HS-27A (cell line): ENCODE results near the gene IDI2.

ENCODE experiments used
- DNase-seq: peaks from one replicate; pipeline ENCODE4 v3.0.0-alpha.2; 2012; ENCODE audit warnings: low read depth, missing footprints

IDI2 gene

GRCh38 chr10:1007583-1007982 lies 18.1 kb downstream of the IDI2 start:
- DNase-seq, result no peak

- DNase-seq, result no peak
Observed at GRCh38 chr10:1006573-1006972, 19.1 kb downstream of the IDI2 start.

GRCh38 chr10:1003884-1004670 lies 21.6 kb downstream of the IDI2 start:
- DNase-seq, result no peak

GRCh38 chr10:1002425-1003006 lies 23.1 kb downstream of the IDI2 start:
- DNase-seq, result no peak

- DNase-seq, result no peak
Observed at GRCh38 chr10:997266-998022, 28.2 kb downstream of the IDI2 start.

- no peak for DNase-seq
Observed at GRCh38 chr10:996031-996430, 29.6 kb downstream of the IDI2 start.

GRCh38 chr10:995559-995926 lies 30.1 kb downstream of the IDI2 start:
- DNase-seq, result no peak

- DNase-seq, result no peak
Observed at GRCh38 chr10:994836-995558, 30.7 kb downstream of the IDI2 start.

- no peak for DNase-seq
Observed at GRCh38 chr10:992871-993270, 32.8 kb downstream of the IDI2 start.

- DNase-seq, result no peak
Observed at GRCh38 chr10:992467-992866, 33.2 kb downstream of the IDI2 start.

- no peak for DNase-seq
Observed at GRCh38 chr10:990808-991207, 34.9 kb downstream of the IDI2 start.

GRCh38 chr10:988667-989545 lies 36.8 kb downstream of the IDI2 start:
- DNase-seq, result no peak

- DNase-seq, result peak; percentile 71
Observed at GRCh38 chr10:987870-988666, 37.6 kb downstream of the IDI2 start, which contains the start of gene GTPBP4. Gene GTPBP4 (plus strand): TSS chr10:988434. CDS start chr10:988480, 46 bp downstream.

- no peak for DNase-seq
Observed at GRCh38 chr10:987620-987869, 38.1 kb downstream of the IDI2 start.

- peak; percentile 80 for DNase-seq
Observed at GRCh38 chr10:986881-987619, 38.6 kb downstream of the IDI2 start.

GRCh38 chr10:986137-986825 lies 39.4 kb downstream of the IDI2 start:
- DNase-seq, result peak; percentile 57

- DNase-seq, result no peak
Observed at GRCh38 chr10:985361-985760, 40.3 kb downstream of the IDI2 start.

GRCh38 chr10:983971-984655 lies 41.5 kb downstream of the IDI2 start:
- peak; percentile 43 for DNase-seq

- no peak for DNase-seq
Observed at GRCh38 chr10:983401-983800, 42.3 kb downstream of the IDI2 start.
